ENCODE results near the gene DNAH6. TPM values are rescaled to one million over a fixed set of nuclear protein-coding genes. Genes with fewer than 3 reads are reported as not detected.

The DNAH6 gene
- total RNA-seq, 1 experiment from 2014 or later: 0.39 TPM

DNA sequence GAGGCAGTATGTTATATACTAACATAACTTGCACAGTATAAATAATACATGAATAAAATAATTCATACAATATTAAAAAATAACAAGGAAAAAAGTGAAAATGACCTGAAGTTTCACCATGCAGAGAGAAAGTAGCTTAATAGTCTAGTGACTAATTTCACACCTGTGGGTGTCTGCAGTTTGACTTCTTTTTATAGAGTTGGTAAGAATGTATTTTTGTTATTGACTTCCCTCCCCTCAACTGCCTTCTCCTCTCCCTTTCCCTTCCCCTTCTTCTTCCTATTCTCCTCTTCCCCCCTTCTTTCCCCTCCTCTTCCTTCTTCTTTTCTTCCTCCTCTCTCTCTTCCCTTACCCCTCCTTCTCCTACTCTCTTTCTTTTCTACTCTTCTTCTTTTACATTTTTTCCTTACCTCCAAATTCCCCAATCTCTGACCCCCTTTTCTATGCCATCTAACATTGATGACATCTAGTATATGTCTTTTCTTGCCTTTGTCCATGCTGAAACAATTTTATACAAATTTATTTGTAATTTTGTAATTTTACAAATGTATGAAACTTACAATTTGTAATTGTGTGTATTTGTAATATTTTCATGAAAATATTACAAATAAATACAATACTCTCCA is 3.1 kb downstream of the DNAH6 start (continued):
- TF ChIP-seq, protein P1, sequence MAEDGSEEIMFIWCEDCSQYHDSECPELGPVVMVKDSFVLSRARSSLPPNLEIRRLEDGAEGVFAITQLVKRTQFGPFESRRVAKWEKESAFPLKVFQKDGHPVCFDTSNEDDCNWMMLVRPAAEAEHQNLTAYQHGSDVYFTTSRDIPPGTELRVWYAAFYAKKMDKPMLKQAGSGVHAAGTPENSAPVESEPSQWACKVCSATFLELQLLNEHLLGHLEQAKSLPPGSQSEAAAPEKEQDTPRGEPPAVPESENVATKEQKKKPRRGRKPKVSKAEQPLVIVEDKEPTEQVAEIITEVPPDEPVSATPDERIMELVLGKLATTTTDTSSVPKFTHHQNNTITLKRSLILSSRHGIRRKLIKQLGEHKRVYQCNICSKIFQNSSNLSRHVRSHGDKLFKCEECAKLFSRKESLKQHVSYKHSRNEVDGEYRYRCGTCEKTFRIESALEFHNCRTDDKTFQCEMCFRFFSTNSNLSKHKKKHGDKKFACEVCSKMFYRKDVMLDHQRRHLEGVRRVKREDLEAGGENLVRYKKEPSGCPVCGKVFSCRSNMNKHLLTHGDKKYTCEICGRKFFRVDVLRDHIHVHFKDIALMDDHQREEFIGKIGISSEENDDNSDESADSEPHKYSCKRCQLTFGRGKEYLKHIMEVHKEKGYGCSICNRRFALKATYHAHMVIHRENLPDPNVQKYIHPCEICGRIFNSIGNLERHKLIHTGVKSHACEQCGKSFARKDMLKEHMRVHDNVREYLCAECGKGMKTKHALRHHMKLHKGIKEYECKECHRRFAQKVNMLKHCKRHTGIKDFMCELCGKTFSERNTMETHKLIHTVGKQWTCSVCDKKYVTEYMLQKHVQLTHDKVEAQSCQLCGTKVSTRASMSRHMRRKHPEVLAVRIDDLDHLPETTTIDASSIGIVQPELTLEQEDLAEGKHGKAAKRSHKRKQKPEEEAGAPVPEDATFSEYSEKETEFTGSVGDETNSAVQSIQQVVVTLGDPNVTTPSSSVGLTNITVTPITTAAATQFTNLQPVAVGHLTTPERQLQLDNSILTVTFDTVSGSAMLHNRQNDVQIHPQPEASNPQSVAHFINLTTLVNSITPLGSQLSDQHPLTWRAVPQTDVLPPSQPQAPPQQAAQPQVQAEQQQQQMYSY (CRISPR knock-in tag; IDR thresholded peaks at IDR 0.05): no peak
- TF ChIP-seq NFE2L1 (CRISPR knock-in tag; IDR thresholded peaks at IDR 0.05) (no peak), OVOL2 (CRISPR knock-in tag; IDR thresholded peaks at IDR 0.05; ENCODE audit: borderline replicate concordance) (no peak), FOXK1 (CRISPR knock-in tag; IDR thresholded peaks at IDR 0.05) (no peak), ESRRA (CRISPR knock-in tag; IDR thresholded peaks at IDR 0.05; ENCODE audit: borderline replicate concordance) (no peak), MYBL2 (CRISPR knock-in tag; IDR thresholded peaks at IDR 0.05) (no peak)
- TF ChIP-seq, protein P2, sequence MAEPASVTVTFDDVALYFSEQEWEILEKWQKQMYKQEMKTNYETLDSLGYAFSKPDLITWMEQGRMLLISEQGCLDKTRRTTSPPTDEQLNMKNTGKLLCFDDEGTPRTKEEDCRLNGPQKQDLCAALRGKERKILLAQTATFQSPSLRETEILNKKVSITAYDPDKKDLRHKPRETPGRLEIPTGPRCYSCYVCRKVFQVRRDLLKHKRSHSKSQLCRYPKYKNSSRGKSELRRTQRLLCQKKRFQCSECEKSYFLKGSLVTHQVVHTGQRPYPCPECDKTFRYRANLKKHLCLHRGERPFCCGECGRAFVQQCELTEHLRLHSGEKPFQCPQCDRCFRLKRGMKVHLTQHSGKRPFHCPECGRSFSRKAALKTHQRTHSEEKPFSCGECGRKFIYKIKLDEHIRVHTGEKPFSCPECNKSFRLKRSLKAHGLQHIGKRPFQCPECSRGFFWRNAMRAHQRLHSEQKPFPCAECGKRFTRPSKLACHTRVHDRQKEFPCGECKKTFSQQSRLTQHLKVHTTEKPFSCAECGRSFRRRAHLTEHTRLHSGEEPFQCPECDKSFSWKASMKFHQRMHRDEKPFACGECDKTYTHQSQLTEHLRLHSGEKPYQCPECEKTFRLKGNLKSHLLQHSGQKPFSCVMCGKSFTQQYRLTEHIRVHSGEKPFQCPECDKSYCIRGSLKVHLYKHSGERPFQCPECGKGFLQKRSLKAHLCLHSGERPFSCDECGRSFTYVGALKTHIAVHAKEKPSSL (CRISPR knock-in tag; conservative IDR thresholded peaks at IDR 0.05): no peak
- TF ChIP-seq, protein P3, sequence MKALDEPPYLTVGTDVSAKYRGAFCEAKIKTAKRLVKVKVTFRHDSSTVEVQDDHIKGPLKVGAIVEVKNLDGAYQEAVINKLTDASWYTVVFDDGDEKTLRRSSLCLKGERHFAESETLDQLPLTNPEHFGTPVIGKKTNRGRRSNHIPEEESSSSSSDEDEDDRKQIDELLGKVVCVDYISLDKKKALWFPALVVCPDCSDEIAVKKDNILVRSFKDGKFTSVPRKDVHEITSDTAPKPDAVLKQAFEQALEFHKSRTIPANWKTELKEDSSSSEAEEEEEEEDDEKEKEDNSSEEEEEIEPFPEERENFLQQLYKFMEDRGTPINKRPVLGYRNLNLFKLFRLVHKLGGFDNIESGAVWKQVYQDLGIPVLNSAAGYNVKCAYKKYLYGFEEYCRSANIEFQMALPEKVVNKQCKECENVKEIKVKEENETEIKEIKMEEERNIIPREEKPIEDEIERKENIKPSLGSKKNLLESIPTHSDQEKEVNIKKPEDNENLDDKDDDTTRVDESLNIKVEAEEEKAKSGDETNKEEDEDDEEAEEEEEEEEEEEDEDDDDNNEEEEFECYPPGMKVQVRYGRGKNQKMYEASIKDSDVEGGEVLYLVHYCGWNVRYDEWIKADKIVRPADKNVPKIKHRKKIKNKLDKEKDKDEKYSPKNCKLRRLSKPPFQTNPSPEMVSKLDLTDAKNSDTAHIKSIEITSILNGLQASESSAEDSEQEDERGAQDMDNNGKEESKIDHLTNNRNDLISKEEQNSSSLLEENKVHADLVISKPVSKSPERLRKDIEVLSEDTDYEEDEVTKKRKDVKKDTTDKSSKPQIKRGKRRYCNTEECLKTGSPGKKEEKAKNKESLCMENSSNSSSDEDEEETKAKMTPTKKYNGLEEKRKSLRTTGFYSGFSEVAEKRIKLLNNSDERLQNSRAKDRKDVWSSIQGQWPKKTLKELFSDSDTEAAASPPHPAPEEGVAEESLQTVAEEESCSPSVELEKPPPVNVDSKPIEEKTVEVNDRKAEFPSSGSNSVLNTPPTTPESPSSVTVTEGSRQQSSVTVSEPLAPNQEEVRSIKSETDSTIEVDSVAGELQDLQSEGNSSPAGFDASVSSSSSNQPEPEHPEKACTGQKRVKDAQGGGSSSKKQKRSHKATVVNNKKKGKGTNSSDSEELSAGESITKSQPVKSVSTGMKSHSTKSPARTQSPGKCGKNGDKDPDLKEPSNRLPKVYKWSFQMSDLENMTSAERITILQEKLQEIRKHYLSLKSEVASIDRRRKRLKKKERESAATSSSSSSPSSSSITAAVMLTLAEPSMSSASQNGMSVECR (CRISPR knock-in tag; IDR thresholded peaks at IDR 0.05; ENCODE audit: borderline replicate concordance): no peak
- TF ChIP-seq, protein P4, sequence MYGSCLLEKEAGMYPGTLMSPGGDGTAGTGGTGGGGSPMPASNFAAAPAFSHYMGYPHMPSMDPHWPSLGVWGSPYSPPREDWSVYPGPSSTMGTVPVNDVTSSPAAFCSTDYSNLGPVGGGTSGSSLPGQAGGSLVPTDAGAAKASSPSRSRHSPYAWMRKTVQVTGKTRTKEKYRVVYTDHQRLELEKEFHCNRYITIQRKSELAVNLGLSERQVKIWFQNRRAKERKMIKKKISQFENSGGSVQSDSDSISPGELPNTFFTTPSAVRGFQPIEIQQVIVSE (CRISPR knock-in tag; IDR thresholded peaks at IDR 0.05; ENCODE audit: borderline replicate concordance): no peak

DNA sequence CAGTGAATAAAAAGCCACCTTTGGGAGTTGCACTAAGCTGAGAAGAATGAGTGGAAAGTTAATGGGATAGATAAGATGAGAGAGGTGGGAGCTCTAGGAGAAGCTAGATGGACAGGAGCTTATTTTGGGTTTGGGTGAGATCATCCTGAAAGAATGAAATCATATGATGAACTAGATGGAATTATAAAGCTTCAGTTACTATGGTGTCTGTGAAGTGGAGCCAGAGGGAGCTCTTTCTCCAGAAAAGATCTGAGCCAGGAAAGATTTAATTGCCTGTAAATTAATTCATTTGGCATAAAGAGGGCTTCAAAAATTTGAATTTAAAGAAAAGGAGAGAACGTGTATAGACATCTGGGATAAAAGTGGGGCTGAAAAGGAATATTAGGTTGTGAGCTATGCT is 10.3 kb downstream of the DNAH6 start:
- POLR2A ChIA-PET: no interaction called here
- H3K4me1 Mint-ChIP-seq: no peaks in the 10 kb centered on the region
- no peak for TF ChIP-seq FOXJ3 (CRISPR knock-in tag; IDR thresholded peaks at IDR 0.05; ENCODE audit: borderline replicate concordance)
- TF ChIP-seq, protein P5, sequence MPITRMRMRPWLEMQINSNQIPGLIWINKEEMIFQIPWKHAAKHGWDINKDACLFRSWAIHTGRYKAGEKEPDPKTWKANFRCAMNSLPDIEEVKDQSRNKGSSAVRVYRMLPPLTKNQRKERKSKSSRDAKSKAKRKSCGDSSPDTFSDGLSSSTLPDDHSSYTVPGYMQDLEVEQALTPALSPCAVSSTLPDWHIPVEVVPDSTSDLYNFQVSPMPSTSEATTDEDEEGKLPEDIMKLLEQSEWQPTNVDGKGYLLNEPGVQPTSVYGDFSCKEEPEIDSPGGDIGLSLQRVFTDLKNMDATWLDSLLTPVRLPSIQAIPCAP (CRISPR knock-in tag; IDR thresholded peaks at IDR 0.05): no peak
- TF ChIP-seq ZNF416 (CRISPR knock-in tag; IDR thresholded peaks at IDR 0.05): no peak
- TF ChIP-seq ZNF219 (CRISPR knock-in tag; IDR thresholded peaks at IDR 0.05; ENCODE audit: borderline replicate concordance): no peak
- TF ChIP-seq, protein P4 (CRISPR knock-in tag; IDR thresholded peaks at IDR 0.05; ENCODE audit: borderline replicate concordance): no peak
- TF ChIP-seq CREM (CRISPR knock-in tag; IDR thresholded peaks at IDR 0.05): no peak
- no peak for TF ChIP-seq MXD4 (CRISPR knock-in tag; IDR thresholded peaks at IDR 0.05; ENCODE audit: borderline replicate concordance)
- ATAC-seq: no peak
- no peak overlapping the region for H3K27ac Mint-ChIP-seq
- peaks cover 3% of the 10 kb centered on the region; the same call in 1 of the 2 replicates for H3K27me3 Mint-ChIP-seq (ENCODE audit: low read depth)
- H3K9me3 Mint-ChIP-seq: peaks cover 10% of the 10 kb centered on the region; the same call in 1 of the 2 replicates
- CTCF ChIA-PET: interaction anchor here (0.7 to 1.5 kb wide), 9 partner anchors 8 to 485 kb away, joined by 3 to 10 read pairs (median 4); partner anchors contain the start of gene DNAH6
- no peak overlapping the region for H3K4me3 Mint-ChIP-seq
- DNase-seq (ENCODE audit: low spot score): no peak
- no peaks in the 10 kb centered on the region for H3K36me3 Mint-ChIP-seq

Measured in WTC11 (cell line).